Progenitor cell of endocrine pancreas (in vitro differentiated cells): ENCODE measurements around the gene CD200R1. TPM values are rescaled to one million over a fixed set of nuclear protein-coding genes. Genes with fewer than 3 reads are reported as not detected.

Experiments used
- DNase-seq: peaks from one replicate; pipeline ENCODE4 v3.0.0; 2021; ENCODE audit warnings: low spot score; ENCODE audit not compliant: unreplicated experiment
- H3K27ac Mint-ChIP-seq: 2 replicates; pipeline ENCODE4 v1.8.0; 2021; ENCODE audit warnings: mild to moderate bottlenecking, moderate library complexity, mixed read lengths
- H3K27me3 Mint-ChIP-seq: 2 replicates; pipeline ENCODE4 v1.8.0; 2021; ENCODE audit warnings: mixed read lengths
- H3K36me3 Mint-ChIP-seq: 2 replicates; pipeline ENCODE4 v1.8.0; 2022; ENCODE audit warnings: mixed read lengths; ENCODE audit not compliant: insufficient read depth
- H3K4me1 Mint-ChIP-seq: 2 replicates; pipeline ENCODE4 v1.8.0; 2021; ENCODE audit warnings: low read depth, mixed read lengths
- H3K4me3 Mint-ChIP-seq: 2 replicates; pipeline ENCODE4 v1.8.0; 2021; ENCODE audit warnings: low read depth, mild to moderate bottlenecking, moderate library complexity, mixed read lengths
- H3K9me3 Mint-ChIP-seq: 2 replicates; pipeline ENCODE4 v1.8.0; 2021; ENCODE audit warnings: low read depth, mixed read lengths
- total RNA-seq: library from RNA; stranded (reverse); gene quantifications from 2 replicates; pipeline ENCODE4 v1.2.1, GENCODE V29; 2021
- TF ChIP-seq, protein P1 (sequence below): fragments of 200-600 bp; sonication (generic); IDR thresholded peaks from one replicate; pipeline ENCODE4 v1.5.0; 2021; ENCODE audit warnings: antibody characterized with exemption, mild to moderate bottlenecking; ENCODE audit not compliant: unreplicated experiment

The CD200R1 gene
- total RNA-seq, 1 donor from 2014 or later: not detected

DNA sequence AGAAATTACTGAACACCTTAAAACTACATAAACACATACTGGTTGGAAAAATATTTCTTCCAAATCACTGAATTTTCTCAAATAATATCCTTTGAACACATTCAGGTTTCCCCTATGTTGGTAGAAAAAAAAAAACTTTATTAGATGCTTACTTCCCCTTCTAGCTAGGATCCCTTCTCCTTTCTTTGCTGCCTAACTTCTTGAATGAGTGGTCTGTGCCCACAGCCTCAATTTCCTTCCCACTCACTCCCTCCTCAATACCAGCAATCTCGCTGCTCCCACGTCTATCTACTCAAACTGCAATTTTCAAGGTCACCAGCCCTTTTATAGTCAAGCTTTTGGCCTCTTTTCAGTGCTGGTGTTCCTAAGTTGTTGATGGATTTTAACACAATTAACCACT, 8.3 kb downstream of the CD200R1 start:
- no peaks in the 10 kb centered on the region for H3K36me3 Mint-ChIP-seq
- H3K27me3 Mint-ChIP-seq: peaks cover 4% of the 10 kb centered on the region
- H3K27ac Mint-ChIP-seq: no peak overlapping the region
- H3K9me3 Mint-ChIP-seq: peaks cover 10% of the 10 kb centered on the region
- no peaks in the 10 kb centered on the region for H3K4me1 Mint-ChIP-seq
- TF ChIP-seq, protein P1, sequence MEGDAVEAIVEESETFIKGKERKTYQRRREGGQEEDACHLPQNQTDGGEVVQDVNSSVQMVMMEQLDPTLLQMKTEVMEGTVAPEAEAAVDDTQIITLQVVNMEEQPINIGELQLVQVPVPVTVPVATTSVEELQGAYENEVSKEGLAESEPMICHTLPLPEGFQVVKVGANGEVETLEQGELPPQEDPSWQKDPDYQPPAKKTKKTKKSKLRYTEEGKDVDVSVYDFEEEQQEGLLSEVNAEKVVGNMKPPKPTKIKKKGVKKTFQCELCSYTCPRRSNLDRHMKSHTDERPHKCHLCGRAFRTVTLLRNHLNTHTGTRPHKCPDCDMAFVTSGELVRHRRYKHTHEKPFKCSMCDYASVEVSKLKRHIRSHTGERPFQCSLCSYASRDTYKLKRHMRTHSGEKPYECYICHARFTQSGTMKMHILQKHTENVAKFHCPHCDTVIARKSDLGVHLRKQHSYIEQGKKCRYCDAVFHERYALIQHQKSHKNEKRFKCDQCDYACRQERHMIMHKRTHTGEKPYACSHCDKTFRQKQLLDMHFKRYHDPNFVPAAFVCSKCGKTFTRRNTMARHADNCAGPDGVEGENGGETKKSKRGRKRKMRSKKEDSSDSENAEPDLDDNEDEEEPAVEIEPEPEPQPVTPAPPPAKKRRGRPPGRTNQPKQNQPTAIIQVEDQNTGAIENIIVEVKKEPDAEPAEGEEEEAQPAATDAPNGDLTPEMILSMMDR: no peak
- no peak for DNase-seq
- H3K4me3 Mint-ChIP-seq: no peak overlapping the region

- H3K27ac Mint-ChIP-seq: no peak overlapping the region
- TF ChIP-seq, protein P1: no peak
- no peak for DNase-seq
- H3K4me3 Mint-ChIP-seq: no peak overlapping the region
- no peaks in the 10 kb centered on the region for H3K36me3 Mint-ChIP-seq
- no peaks in the 10 kb centered on the region for H3K4me1 Mint-ChIP-seq
- peaks cover 10% of the 10 kb centered on the region for H3K9me3 Mint-ChIP-seq
- peaks cover 4% of the 10 kb centered on the region for H3K27me3 Mint-ChIP-seq
Observed at GRCh38 chr3:112965656-112966055, 9.2 kb downstream of the CD200R1 start.

- Mint-ChIP-seq H3K36me3 (no peaks in the 10 kb centered on the region), H3K4me3 (no peak overlapping the region), H3K27me3 (peaks cover 4% of the 10 kb centered on the region), H3K9me3 (peaks cover 10% of the 10 kb centered on the region), H3K27ac (no peak overlapping the region), H3K4me1 (no peaks in the 10 kb centered on the region)
- TF ChIP-seq, protein P1: no peak
- DNase-seq: no peak
Observed at GRCh38 chr3:112963683-112964082, 11.2 kb downstream of the CD200R1 start.

DNA sequence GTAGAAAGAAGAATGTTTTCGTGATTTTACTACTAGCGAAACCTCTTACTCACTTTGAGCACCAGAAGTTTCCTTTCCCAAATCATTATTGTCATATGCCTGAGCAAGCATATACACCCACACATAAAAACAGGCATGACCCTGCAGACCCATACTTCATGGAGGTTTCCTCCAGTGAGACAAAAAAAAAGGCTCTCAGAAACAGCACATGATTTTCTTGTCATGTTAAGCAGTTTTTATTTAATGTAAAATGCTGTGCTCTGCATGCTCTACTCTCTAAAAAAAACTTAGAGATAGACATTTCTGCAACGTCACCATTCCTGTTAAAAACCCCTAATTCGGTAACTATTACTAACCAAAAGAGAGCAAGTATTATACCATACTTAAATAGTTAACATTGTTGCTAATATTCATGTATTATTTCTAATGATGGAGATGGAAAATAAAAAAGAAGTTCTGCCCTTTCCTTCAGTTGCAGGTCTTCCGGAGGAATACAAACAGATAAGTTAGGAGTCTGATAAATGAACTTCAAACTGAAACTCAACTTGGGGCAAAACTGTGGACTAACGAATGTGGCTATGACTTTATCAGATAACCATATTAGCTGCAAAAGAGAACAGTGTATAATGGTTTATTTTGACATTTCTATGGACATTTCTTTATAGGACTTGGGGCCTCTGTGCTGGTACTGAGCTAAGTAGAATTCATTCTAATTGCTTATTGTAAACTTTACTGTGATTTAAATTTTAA, 15.9 kb downstream of the CD200R1 start:
- Mint-ChIP-seq H3K4me1 (no peaks in the 10 kb centered on the region), H3K4me3 (no peak overlapping the region), H3K36me3 (no peaks in the 10 kb centered on the region), H3K27me3 (no peaks in the 10 kb centered on the region), H3K27ac (no peak overlapping the region), H3K9me3 (peaks cover 11% of the 10 kb centered on the region)
- TF ChIP-seq, protein P1: no peak
- no peak for DNase-seq

GRCh38 chr3:112956351-112956750, 18.6 kb downstream of the CD200R1 start:
- no peak for DNase-seq
- peaks cover 10% of the 10 kb centered on the region for H3K9me3 Mint-ChIP-seq
- H3K4me3 Mint-ChIP-seq: no peak overlapping the region
- H3K27ac Mint-ChIP-seq: no peak overlapping the region
- TF ChIP-seq, protein P1: no peak
- H3K4me1 Mint-ChIP-seq: no peaks in the 10 kb centered on the region
- H3K27me3 Mint-ChIP-seq: no peaks in the 10 kb centered on the region
- no peaks in the 10 kb centered on the region for H3K36me3 Mint-ChIP-seq
